GM18511 (cell line): ENCODE measurements around the gene VPS50.
"Not testable (repeated sequence)": the region's sequence is repeated elsewhere in the genome, so short reads cannot be mapped to it uniquely, and the experiment has no call there.

Source experiments
- ATAC-seq: cut with Tn5 transposase; IDR thresholded peaks from one replicate; pipeline ENCODE4 v1.9.1; 2021; ENCODE audit warnings: mild to moderate bottlenecking, moderate library complexity; ENCODE audit not compliant: unreplicated experiment

The VPS50 gene

DNA sequence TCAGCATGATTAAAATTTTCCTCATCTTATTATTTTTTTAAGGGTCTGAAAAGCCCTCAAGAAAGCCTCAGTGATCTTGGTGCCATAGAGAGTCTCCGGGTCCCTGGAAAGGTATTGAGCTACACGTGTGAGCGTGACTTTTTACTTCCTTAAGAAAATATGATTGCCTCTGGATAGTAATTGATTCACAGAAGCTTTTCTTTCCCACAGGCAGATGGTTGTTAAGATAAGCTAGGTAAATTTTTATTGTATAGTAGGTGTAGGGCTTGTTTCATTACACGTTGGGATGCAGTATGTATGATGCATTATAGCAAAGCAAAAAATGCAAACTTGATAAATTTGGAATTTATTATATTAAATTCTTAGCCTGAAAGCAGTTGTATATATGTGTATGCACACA is 7.7 kb downstream of the VPS50 start:
- ATAC-seq, result no peak

DNA sequence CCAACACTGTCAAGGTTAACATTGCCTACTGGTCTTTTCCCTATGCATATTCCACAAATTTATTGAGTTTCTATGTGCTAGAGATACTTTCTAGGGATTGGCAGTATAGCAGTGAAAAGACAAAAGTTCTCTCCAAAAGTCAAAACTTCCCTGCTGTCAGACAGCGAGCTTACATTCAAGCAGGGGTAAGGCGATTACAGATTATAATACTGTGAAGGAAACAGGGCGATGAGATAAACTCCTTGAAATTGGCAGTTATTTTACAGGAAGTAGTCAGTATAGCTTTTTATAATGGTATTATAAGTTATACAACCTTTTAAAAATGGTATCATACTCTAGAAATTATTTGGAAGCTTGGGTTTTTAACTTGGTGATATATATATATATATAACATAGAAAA is 9.9 kb downstream of the VPS50 start:
- ATAC-seq, result no peak

DNA sequence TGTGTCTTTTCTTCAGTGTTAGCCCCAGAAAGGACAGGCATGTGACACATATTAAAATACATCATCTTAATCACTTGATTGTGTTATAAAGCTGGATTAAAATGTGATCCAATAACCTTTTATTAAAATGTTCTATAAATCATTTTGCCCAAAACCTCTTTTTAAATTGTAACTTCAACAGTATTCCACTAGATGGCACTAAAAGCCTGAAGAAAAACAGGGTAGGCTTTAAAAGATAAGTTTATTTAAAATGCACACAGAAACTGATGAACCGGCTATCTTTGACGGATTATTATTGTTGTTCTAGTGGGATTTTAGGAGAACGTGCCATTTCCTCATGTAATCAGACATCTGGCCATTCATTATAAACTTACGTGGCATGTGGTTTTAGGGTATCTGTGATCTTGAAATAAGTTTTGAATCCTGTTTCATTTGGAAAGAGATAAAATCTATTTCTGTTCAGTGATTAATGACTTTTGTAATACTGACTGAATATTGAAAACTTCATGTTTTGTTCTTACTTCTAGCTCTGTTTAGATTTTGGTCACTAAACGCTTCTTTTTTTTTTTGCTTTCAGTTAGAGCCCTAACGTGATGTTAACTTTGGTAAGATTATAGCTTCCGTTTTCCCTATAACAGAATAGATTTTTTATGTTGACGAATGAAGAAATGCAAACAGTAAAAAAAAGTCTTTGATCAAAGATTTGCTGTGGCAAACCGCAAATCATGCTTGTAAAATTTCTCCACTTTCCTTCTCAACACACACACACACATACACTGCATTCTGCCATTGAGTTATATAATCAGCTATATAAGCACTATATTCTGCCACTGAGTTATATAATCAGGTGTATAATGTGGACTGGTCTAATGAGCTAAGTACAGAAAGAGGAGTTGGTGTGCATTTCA is 13.6 kb downstream of the VPS50 start:
- ATAC-seq, result no peak

DNA sequence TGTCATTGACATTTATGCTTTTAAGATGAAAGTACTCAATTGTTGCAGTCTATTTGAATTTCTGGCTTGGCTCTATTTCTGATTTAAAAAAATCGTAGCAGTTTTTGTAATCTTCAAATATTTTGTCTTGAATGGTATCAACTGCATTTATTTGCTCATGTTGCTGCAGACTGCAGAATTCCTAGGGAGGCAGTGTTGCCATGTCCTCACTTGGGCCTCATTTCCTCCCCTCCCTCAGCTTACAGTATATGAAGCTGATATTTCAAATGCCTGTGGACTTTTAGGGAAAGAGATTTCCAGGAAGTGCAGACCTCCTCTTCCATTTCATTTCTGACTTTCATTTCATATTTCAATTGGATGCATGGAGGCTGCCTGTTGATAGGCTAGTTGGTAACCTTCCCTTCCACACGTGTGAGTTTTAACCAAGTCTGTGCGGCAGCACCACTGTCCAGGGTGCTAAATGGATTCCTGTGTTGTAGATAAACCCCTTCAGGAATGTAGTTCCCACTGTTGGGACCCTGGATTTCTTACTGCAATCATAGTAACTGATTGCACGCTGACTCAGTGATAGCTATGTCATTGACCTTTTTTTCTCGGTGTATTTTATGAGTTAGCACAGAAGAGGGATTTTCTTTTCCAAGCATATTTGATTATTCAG is 17.5 kb downstream of the VPS50 start:
- no peak for ATAC-seq

DNA sequence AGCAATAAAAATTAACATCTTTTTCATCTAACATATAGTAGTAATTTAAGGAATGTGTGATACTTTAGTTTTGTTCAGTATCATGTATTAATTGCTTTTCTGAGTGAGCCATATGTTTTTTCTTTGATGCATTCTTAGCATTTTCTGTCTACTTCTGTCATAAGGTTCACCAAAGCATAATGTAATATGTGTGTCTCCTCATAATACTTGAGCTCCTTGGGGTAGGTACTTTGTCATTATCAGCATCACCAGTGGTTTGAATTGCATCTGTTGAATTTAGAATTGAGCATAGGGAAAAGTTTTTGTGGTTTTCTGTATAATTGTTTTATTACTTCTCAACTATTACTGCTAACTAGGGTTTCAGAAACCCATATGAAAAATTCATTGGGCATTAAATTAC is 26.5 kb downstream of the VPS50 start:
- no peak for ATAC-seq

DNA sequence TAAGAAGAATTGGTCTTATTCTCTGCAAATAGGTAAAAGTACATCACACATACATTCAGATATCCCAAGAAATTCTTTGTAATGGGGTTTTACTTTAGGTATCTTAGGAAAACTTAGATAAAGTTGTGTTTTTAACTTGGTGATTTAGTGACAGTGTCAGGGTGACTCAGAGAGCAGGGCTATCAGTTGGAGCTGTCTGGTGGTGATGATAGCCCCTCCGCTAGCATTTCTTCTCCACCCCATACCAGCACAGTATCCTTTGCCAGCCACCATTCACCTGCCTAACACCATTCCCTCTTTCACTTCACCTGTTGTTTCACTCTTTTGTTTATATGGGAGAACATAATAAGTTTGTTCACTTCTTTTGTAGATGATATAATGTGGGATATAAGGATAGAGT is 30.4 kb downstream of the VPS50 start:
- ATAC-seq, result no peak

DNA sequence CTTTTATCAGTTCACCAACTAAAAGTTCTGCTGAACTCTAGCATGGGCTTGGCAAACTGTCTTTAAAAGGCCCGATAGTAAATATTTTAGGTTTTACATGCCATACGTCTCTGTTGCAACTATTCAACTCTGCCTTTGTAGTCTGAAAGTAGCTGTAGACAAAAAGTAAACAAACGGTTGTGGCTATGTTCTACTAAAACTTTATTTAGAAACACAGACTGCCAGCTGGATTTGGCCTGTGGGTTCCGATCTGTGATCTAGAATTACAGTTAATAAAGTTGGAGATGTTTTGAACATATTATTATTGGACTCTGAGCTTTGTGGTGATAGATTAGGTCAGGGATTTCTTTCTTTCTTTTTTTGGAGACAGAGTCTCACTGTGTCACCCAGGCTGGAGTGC is 33.1 kb downstream of the VPS50 start:
- no peak for ATAC-seq

DNA sequence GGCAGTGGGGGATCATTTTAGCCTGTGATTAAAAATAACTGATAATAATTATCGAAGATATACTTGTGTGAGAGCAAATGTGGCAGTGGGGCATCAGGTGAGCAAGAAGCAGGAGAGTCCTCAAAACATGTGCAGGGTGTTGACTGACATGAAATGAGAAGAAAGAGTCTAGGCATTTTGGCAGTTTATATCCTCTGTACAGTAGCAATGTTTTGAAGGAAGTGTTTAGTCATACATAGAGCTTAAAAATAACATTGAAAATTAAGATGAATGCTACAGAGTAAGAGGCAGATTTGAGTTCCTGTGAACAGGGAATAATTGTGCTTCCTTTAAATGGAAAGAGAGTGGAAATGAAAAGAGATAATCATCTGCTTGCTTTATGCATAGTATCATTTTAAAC is 47.4 kb downstream of the VPS50 start:
- no peak for ATAC-seq

DNA sequence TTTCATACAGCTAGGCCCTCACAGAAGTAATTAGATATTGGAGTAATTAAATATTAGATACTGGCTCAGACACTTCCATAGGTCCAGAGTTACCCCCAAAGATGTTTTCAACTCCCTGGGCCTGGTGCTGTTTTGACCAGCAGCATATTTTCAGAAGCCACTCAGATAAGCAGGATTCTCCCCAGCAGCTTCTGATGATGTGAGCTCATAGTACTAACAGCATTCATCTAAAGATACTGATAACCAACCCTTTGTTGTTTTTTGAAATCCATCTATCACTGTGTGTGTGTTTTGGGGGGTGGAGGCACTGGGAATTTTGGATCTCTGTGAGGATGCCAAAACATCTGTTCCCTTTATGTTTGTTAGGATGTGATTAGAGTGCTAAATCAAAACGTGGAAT is 52.7 kb downstream of the VPS50 start:
- ATAC-seq, result no peak

DNA sequence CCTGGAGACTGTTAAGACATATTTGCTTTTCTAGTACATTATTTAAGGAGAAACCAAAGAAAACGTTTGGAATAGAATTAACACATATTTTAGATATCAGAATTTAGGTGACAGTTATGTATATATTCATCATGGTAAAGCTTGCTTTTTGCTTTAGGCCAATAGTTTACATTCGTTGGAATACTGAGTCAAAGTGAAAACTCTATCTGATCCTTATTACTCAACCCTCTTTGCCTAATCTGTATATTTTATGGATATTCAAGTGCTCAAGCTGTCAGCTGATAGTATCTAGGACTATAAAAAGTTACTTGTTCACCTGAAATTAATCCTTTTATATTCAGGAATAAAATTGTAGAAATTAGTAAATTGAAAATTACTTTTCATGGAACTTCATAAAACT is 61.1 kb downstream of the VPS50 start:
- no peak for ATAC-seq

DNA sequence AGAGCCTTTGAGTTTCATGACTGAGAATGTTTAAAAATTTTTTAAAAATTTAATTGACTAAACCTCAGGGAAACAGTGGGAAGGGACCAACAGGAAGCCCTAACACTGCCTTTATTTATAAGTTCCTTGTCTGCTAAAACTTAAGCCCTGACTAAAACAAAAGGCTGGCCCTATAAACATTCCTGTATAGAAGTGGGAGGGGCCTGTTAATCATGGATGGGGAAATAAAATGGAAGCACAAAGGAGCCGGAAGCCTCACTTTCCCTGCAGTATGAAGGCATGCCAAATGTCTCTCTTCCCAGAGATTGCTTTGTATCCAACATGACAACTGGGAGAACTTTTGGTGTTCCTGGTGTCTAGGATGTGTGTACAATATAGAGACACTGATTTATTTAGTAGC is 66.0 kb downstream of the VPS50 start:
- ATAC-seq, result no peak

DNA sequence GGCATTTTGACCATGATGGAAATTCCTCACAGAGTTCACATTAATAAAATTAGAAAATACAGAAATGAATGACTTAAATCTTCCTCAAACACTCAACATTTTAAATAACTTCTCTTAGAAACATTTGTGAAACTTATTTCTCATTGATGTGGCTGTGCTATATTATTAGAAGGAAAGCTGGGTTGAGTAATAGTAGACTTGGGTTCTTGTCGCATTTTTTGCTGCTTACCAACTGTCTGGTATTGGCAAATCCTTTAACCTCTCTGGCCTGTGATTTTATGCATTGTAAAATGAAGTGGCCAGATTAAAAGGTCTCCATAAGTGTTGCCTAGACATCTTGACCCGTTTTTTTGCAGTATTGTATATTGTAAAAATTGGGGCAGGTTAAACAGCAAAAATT is 66.5 kb downstream of the VPS50 start:
- no peak for ATAC-seq

DNA sequence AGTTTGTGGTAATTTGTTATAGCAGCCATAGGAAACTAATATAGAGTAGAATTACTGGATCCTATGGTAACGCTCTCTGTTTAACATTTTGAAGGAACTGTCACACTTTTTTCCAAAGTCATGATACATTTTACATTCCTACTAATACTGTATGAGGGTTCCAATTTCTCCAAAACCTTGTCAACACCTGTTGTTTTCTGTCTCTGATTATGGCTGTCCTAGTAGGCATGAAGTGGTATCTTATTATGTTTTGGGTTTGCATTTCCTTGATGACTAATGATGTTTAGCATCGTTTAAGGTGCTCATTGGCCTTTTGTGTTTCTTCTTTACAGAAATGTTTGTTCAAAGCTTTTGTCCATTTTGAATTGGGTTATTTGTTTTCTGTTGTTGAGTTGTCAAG is 69.6 kb downstream of the VPS50 start:
- no peak for ATAC-seq

DNA sequence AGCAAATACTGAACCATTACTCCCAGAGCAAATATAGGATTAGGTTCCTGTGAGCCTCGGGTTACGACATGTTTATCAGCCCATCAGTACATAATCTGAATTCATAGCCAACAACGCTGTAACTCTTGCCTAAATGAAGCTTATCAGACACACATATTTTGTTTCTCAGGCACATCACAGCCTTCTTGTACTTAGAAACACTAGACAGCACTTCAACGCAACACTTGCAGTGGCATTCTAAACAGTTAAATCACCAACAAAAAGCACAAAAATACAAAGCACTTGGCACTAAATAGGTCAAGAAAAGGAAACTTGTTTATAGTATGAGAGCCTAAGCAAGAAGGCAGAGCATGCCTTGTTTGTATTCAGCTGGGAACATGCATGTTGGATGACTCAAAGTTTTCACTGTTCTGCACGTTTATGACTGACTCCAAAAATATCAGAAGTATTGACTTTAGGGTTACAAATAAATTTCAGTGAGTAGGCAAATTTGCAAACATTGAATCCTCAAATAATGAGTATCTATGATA is 75.0 kb downstream of the VPS50 start:
- no peak for ATAC-seq

DNA sequence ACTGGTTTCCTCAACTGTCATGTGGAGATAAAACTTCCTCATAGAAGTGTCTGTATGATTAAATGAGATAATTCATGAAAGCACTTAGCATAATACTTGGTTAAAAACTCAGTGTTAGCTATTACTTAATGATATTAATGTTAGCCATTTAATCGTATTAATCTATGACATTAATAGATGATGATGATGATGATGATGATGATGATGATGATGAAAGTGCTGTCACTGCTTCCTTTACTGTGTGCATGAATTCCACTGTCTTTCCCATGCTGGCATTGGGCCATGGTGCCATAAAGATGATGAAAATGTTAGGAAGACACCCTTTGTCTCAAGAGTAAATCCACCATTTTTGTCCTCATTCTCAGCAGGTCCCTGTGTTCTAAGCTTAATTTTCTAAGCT is 75.8 kb downstream of the VPS50 start:
- no peak for ATAC-seq

DNA sequence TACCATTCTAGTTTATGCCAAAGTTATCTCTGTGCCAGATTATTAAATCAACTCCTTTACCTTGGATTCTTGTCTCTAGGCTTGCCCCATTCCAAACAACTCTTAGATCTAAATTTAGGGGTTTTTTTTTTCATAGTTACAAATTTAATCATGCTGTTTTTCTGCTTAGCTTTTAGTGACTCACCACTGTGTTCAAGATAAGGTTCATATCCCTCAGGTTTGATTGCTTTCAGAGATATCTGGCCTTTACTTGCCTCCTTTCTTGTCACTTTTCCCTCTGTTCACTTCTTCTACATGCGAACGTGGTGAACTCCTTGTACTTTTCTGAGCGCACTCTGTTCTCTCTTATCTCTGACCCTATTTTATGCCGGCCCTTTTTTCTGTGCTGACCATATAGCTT is 78.2 kb downstream of the VPS50 start:
- no peak for ATAC-seq

DNA sequence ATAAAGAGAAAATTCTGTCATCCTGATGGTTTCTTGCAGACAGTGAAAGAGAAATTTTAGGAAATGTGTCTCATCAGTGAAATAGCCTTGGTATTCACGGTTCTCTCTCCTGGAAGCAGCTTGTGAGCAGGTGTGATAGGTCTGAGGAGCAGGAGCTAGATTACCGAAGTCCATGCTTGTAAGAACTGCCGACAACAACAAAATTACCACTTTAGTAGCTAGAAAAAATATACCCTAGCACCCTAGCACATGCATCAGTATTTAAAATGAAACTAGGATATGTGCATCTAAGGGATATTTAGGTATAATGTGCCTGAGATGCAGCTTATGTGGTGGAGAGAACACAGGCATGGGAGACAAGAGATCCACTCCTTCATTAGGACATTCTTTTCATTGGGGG is 82.3 kb downstream of the VPS50 start:
- ATAC-seq, result no peak

DNA sequence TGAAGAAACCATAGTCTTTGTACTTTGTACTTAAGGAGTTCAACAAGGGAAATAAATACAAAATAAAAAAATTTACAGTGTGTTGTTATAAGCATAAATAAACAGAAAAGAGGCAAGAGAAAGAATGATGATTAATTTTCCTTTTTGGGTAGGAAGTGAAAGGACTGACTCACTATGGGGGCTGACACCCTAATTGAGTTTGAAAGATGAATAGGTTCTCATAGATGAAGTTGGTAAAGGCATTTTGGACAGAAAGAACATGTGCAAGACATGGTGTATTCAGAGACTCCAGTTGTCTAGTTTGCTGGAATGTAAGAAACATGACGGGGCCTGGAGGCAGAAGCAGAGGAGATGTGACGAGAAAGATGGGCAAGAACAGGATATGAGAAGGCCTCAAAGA is 83.7 kb downstream of the VPS50 start:
- no peak for ATAC-seq

DNA sequence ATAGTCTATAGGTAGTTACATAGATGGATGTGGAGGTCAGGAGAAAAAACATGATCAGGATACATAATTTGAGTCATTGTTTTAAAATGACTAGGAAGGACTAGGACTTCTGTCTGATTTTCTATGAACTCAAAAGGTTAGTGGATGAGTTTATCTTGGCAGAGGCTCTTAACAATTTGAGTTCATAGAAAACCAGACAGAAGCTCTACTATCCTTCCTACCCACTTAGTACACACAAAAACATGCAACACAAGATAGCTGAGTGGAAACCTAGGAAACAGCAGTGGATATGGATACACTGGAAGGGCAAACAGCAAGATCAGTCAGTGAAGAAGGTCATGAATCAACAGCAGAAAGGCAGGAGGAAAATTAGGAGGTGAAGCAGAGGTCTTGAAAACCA is 84.6 kb downstream of the VPS50 start:
- no peak for ATAC-seq

DNA sequence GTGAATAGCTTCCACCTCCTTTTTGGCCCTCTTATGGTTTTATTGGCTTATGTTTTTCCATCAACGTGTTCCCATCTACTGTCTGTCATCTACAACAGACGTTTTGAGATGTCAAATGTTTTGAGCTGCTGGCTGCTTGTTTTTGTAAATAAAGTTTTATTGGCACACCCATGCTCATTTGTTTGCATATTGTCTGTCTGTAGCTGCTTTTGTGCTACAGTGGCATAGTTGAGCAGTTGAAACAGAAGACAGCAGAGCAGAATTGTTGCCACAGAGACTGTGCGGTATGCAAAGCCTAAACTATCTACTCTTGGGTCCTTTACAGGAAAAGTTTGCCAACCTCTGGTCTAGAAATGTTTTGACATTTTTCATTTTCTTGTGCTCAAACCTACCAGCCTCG is 88.7 kb downstream of the VPS50 start:
- no peak for ATAC-seq

DNA sequence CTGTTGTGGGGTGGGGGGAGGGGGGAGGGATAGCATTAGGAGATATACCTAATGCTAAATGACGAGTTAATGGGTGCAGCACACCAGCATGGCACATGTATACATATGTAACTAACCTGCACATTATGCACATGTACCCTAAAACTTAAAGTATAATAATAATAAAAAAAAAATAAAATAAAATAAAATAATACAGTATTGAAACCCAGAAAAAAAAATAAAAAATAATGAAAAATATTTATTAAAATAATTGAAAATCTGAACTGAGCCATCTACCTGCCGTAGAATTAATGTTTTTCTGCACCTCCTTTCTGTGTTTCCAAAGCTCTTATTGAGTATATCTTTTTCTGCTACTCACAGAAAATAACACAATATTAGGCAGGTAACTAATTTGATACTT is 94.1 kb downstream of the VPS50 start:
- not testable (repeated sequence) for ATAC-seq

DNA sequence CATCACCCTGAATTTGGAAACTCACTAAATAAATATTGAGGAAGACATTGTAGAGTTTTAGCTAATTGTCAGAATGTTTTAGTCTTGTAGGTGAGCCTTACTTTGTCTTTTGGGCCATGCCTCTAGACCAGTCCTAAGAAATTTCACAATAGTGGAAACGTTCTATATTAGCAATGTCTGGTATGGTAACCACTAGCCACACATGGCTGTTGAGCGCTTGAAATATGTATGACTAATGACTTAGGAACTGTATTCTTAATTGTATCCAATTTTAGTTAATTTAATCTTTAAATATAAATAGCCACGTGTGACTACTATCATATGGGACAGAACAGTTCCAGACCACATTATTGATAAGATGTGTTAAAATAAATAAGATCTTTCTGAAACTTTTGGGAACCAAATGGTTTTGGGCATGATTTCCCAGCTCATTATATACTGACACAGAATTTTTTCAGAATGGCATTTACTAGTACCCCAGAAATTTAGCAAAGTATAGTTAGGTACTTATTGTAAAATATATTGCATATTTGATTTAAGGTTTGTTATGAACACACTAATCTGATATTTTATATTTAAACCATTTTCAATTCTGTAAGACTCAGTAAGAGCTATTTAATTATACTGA is 95.0 kb downstream of the VPS50 start:
- no peak for ATAC-seq
